HG03095 (cell line): ENCODE data around the gene UBL5.

Experiments used
- ATAC-seq: cut with Tn5 transposase; IDR thresholded peaks from one replicate; pipeline ENCODE4 v1.9.1; 2021; ENCODE audit warnings: moderate library complexity; ENCODE audit not compliant: unreplicated experiment

The UBL5 gene

DNA sequence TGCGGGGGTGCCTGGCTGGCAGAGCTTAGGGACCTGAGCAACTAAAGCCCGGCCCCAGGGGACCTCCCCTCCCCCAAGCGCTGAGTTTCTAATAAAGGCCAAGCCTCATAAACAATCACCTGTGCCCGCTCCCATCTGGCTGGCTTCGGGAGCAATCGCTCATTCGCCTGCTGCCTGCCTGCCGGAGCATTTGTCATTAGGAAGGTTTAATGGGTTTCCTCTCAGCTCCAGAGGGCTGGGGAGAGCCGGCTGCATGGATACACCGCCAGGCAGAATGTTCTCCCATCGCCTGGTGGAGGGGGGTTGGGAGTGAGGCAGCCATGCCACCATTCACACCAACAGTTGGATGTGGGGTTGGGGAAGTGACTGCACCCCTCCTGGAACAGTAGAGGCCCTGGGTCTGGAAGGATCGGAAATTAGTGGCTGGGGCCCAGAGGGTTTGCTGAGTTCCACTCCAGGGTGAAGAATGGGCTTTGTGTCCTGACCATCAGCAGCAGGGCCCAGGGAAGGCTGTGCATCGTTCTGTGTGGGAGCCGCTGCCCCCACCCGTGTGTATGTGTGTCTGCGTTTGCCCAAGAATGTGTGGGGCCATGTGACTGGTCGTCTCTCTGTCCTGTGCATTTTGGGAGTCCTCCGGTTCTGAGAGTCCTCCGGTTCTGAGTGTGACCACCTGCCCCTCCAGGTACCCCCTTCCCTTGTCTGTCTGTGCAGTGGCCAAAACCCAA is 22.7 kb downstream of the UBL5 start:
- no peak for ATAC-seq

DNA sequence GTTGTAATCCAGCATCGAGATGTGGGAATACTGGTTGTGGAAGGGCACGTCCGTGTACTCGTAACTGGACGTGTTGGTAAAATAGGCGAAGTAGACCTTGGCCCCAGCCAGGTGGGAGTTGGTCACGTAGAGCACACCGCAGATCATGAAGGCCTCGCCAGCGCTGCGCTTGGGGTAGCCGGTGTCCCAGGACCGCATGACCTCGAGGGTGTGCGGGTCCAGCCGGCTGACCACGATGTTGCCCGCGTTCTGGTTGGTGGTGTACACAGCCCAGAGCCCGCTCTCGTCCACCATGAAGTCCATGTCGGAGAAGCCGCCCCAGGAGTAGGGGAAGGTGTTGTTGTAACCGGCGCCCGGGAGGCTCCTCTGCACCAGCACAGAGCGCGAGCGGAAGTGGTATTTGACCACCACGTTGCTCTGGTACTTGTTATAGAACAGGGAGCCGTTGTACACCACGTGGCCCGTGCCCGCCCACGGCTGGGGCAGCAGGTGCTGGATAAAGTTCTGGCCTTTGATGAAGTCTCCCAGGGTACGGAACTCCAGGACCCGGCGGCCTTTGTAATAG is 26.6 kb downstream of the UBL5 start:
- no peak for ATAC-seq

DNA sequence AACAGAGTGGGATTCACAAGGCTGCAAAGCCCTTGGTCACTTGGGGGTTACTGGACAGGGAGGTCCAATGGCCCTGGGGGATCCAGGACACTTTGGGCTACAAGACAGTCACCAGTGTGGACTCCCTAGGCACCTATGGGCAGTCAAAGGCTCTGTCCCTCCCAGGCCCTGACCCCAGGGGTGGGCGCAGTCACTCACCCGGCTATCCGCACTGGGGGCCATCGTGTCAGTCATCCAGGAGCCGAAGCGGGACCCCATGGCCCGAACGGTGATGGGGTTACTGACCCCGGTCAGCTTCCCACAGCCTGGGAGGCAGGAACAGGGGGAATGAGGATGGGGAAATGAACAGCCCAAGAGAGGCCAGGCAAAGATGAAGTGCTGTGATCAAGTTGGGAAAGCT is 28.9 kb downstream of the UBL5 start:
- no peak for ATAC-seq

DNA sequence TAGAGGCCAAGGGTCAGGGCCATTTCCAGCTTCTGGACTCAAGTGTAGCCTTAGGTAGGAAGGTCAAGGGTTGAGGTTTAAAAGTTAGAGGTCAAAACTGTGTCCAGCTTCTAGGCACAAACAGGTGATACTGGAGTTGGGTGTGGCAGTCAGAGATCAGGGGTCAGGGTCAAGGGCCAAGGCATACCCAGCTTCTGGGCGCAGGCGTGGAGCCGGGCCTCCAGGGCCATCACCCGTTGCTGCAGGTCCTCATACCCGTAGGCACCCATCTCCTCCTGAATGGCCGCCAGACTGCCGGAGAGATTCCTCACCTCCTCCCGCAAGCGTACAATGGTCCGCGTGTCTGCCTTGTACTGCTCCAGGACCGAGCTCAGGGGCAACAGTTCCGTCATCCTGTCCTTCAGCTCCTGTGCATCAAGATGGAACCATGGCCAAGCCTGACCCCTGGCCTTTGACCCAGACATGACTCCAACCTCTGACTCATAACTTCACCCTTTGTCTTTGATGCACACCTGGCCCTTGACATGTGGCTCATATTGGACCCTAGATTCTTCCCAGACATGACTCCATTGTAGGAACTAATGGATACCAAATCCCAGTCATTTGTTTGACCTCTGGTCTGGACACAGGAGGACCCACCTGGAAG is 29.5 kb downstream of the UBL5 start:
- ATAC-seq: no peak

DNA sequence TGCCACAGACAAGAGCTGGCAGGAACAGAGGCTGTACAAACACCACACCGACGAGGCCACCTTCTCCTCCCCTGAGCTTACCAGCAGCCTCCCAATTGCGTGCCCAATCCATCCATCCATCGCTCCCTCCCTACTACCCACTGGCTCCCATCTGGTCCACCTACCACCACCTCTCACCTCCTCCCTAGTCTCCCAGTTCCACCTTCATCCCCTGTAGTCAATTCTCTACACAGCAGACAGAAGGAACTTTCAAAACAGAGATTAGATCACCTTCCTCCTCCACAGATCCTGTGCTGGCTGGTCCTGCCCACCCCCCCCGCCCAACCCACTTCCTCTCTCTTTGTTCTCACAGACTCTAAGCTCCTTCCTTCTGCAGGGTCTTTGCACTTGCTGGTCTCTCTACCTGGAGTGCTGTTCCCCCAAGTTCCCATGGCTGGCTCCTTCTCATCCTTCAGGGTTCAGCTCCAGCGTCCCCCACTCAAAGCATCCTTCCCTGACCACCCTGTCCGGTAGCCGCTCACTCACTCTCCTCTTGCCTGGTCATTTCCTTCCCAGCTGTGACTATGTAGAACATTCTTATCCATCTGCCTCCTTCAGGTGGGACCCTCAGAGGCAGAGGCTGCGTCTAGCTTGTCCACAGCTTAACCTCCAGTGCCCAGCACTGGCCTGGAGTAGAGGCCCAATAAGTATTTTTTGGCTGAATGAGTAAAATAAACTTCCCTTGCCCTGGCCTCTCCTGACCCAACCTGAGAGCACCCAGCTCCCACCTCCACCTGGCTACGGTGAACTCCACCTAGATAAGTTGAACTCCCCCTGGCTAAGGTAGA is 30.4 kb downstream of the UBL5 start:
- ATAC-seq: no peak

DNA sequence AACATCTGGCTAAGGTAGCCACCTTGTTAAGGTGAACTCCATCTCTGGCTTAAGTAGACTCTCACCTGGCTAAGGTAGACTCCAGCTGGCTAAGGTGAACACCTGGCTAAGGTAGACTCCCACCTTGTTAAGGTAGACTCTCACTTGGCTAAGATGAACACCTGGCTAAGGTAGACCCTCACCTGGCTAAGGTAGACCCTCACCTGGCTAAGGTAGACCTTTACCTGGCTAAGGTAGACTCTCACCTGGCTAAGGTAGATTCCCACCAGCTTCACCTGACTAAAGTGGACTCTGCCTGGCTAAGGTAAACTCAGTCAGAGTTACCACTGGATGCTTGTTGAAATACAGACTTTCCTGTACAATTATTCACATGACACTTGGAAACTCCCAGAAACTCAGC is 31.0 kb downstream of the UBL5 start:
- ATAC-seq: no peak

DNA sequence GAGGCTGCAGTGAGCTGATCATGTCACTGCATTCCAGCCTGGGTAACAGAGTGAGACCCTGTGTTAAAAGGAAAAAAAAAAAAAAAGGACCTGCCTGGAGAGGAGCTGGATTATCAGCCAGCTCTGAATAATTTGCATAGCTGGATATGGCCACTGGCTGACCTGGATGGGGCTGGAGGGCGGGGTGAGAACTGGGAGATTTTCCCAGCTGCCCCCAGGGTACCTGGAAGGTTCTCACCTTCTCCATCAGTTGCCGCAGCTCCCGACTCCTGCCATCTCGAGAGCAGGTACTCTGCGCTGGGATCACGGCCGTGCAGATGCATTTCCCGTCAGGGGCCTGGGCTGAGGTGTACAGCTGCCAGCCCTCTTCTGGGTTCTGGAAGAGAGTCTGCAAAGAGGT is 32.7 kb downstream of the UBL5 start:
- ATAC-seq: no peak

DNA sequence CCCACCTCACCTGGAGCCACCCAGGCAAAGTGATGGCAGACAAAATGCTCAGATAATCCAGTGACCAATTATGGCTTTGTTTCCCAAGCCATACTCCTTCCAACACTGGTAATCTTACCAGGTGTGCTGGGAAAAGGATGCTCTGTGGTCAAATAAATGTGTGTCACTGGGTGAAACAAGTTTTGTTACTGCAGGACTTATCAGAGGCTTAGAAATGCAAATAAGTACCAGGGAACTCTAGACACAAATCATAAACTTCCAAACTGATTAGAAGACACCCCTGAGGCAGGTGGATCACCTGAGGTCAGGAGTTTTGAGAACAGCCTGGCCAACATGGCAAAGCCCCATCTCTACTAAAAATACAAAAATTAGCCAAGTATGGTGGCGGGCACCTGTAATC is 33.8 kb downstream of the UBL5 start:
- ATAC-seq: no peak

DNA sequence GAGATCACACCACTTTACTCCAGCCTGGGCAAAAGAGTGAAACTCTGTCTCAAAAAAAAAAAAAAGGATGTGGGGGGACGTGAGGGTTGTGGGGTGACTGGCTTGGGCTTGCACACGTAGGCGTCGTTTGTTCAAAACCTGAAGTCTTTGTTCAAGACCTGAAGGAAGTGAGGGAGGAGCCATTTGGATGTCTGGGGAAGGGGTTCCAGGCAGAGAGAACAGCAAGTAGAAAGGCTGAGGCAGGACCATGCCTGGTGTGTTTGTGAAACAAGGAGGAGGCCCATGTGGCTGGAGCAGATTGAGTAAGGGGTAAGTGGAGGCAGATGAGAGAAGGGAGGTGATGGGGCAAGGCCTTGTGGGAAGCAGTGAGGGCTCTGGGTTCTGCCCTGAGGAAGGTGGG is 35.2 kb downstream of the UBL5 start:
- ATAC-seq: no peak

DNA sequence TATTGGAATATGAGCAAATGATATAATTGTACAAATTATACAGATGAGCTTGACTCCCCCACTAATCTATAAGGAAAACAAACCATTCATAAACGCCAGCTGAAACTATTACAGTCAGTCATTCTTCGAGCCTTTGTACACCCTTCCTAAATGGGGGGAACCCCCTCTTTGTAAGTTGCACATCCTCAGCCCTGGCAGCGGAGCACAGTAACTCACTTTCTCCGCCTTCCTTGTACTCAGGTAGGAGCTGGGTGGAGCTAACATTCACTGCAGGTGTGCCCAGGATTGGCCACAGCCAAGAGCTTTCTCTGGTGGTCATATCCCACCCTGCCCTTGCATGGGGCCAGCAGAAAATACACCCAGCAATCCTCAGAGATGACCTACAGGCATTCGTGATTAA is 36.0 kb downstream of the UBL5 start:
- ATAC-seq: no peak

DNA sequence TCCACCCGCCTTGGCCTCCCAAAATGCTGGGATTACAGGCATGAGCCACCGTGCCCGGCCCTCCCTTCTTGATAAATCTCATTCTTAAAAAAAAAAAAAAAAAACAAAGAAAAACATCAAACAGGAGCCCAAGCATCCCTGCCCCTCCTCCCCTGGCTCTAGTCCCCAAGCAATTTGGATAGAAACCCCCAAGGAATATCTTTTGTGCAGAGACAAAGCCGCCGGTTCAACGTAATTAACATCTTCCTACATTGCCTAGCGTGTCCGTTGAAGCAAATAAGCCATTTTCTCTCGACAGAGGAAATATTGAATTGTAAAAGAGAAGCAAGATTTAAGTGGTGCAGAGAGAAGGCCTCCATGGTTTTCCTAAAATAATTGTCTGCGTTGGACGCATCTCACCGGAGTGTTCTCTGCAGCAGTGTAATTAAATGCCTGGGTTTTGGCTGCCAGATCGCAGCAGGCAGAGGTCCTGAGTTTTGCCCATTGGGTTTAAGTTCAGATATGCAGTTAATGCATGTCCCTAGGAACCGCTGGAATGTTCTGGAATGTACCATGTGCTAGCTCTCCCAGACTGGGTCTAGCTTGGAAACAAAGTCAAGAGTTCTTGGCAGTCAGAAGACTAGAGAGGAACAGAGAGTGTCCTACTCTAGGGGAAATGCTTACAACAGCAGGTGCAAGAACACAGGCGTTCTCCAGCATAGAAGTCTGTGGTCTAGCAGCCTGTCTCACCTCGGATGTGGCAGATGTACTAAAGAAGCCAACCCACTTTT is 38.2 kb downstream of the UBL5 start:
- ATAC-seq: no peak

DNA sequence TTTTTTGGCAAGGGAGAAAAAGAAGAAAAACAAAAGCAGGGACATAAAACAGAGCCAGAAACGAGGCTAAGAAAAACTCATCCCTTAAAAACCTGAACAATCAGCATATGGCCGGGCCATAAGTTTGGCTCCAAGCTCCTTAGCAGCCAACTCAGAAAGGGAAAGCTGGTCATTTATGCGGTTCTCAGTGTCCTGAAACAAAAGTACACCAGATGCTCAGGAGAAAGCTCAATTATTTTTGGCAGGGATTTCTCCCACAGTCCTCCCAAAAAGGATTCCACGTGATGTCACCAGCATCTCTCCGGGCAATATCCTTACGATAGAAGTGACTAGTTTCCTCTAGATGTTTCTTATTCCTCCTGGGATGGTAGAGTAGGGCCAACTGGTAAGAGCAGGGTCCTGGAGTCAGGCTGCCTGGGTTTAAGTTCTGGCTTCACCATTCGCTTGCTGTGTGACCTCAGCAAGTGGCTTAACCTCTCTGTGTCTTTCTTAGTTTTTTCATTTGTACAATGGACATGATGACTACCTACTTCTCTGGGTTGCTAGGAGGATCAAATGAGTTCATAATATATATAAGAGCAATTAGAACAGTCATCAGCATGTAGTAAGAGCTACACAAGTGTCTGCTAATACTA is 41.4 kb downstream of the UBL5 start:
- ATAC-seq: no peak

DNA sequence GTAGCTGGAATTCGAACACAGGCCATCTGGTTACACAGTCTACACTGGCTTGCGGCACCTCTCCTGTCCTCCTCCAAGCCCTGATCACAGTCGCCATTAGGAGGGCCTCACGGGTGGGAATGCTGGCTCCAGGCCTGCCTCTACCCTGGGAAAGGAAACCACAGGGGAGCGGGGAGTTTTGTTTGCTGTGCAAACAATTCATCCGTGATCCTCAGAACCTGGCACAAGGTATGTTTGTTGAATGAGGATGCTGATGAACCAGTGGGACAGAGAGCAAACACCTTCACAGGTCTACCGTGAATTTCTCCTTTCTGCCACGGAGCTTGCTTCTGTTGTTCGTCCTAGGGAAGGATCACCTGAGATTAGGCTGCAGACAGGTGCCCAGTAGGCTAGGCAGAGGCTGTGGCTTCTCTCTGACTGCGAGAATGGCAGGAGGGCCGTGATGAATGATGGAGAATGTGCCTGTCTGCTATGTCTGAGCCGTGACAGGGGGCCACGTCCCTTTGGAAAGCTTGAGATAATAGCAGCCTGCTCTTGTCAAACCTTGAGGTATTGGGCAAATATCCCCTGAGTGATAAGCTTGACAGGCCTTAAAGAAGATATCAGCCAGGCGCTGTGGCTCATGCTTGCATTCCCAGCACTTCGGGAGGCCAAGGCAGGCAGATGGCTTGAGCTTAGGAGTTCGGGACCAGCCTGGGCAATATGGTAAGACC is 44.1 kb downstream of the UBL5 start:
- no peak for ATAC-seq

DNA sequence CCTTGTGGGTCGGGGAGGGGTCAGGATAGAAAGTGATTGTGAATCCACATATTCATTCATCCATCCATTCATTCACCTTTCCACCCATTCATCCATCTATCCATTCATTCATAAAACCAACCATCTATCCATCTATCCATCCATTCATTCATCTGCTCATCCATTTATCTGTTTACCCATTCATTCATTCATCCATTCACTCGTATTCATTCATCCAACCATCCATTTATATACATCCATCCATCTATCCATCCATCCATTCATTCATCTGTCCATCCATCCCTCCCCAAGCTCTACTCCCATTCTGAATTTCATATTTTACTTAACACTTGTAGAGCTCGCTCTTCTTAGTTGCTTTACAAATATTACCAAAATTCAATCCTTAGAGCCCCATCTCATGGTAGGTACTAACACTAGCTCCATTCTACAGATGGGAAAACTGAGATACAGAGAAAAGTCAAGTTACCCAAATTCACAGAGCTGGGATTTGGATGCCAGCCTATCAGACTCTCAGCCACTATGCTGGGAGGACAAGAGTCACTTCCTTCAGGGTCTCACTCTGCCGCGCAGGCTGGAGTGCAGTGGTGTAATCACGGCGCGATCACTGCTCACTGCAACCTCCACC is 45.0 kb downstream of the UBL5 start:
- no peak for ATAC-seq

DNA sequence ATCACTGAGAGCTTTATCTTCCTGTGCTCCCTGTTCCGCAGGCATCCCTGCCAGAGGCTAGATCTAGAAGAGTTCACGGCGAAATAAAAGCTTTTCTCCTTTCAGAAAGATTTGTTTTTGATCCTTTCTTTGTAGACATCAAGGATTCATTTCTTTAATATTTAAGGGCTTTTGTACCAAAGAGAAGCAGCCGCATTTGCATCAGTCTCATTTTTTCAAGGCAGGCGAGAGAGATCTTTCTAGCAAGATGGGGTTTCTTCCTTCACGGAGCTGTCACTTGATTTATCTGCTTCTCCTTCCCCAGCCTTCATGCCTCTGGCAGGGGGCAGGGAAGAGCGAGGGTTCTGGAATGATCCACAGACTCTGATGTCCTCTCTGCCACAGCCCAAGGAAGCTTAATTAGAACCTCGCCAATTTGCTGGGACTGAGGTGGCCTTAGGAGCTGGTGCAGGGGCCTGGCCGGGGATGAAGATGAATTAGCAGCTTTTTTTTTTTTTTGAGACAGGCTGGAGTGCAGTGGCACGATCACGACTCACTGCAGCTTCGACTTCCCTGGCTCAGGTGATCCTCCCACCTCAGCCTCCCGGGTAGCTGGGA is 47.4 kb downstream of the UBL5 start:
- ATAC-seq: no peak

DNA sequence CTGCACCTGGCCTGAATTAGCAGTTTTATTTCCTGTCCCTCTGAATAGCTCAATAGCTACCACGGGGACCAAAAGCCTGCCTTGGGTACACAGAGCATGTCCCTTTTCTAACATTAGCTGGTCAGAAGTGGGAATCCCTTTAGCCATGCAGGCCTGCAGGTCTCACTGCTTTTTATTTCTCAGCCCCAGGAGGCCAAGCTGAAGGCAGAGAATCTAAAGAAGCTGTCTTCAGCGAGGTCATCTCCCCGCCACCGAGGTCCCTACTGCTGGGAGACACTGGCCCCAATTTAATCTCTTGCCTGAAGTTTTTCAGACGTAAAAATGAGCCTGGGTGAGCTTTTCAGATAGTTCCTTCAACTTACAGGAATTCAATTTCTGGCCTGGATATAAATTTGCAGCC is 48.1 kb downstream of the UBL5 start:
- no peak for ATAC-seq

DNA sequence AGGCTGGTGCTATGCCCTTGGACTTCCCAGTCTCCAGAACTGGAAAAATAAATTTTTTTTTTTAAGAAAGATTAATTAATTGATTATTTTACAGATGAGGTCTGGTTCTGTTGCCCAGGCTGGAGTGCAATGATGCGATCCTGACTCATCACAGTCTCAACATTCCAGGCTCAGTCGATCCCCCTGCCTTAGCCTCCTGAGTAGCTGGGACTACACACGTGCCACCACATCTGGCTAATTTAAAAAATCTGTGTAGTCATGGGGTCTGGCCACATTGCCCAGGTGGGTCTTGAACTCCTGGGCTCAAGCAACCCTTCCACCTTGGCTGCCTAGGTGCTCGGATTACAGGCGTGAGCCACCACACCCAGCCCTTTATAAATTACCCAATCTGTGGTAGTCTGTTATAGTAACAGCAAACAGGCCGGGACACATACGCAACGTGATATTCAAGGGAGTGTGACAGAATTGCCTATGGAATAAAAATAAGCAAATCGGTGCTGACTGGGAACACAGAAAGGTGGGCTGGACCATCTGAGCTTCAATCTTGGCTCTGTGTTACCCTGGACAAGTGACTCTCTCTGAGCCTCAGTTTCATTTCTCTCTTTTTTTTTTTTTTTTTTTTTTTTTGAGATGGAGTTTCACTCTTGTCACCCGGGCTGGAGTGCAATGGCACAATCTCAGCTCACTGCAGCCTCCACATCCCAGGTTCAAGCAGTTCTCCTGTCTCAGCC is 50.2 kb downstream of the UBL5 start:
- ATAC-seq: no peak

DNA sequence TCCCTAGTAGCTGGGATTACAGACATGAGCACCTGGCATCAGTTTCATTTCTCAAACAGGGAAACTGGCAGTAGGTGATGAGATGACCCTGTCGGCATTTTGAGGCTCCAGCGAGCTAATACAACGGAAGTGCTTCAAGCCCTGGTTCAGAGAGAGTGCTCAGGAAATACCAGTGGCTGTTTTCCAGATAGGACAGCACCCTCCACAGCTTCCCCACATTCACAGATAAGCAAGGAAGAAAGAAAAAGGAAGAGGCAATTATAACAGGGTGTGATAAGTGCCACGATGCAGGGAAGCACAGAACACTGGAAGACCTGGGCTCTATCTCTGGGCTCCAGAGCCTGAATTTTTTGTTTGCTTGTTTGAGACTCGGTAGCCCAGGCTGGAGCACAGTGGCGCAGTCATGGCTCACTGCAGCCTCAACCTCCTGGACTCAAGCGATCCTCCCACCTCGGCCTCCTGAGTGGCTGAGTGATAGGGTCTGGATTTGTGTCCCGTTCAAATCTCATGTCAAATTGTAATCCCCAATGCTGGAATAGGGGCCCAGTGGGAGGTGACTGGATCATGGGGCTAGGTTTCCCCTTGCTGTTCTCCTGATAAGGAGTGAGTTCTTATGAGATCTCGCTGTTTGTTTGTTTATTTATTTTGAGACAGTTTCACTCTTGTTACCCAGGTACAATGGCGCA is 50.9 kb downstream of the UBL5 start:
- ATAC-seq: no peak
